ENCODE data around the gene NIT1.
A peak's percentile ranks its signal among the peaks of the same experiment; 100 is the strongest.

Gene NIT1

GRCh38 chr1:161153682-161154337 lies 35.9 kb downstream of the NIT1 start, which contains the start of gene UFC1:
Gene UFC1 (plus strand): TSS chr1:161153978. CDS start chr1:161153998, 20 bp downstream.
- peak; percentile 67 for DNase-seq (ENCODE audit: low read depth)

GRCh38 chr1:161157867-161158266 lies 40.0 kb downstream of the NIT1 start:
- no peak for DNase-seq (ENCODE audit: low read depth)

- DNase-seq (ENCODE audit: low read depth): no peak
Observed at GRCh38 chr1:161158316-161159010, 40.6 kb downstream of the NIT1 start.

GRCh38 chr1:161159087-161159912 lies 41.4 kb downstream of the NIT1 start, which contains the start of gene USP21:
Gene USP21 (plus strand): TSS chr1:161159500. CDS start chr1:161160641, 1,141 bp downstream.
- DNase-seq (ENCODE audit: low read depth): peak; percentile 87

- DNase-seq (ENCODE audit: low read depth): no peak
Observed at GRCh38 chr1:161159913-161160243, 42.0 kb downstream of the NIT1 start.

GRCh38 chr1:161160671-161161145 lies 42.8 kb downstream of the NIT1 start:
- no peak for DNase-seq (ENCODE audit: low read depth)

GRCh38 chr1:161161652-161162051 lies 43.7 kb downstream of the NIT1 start:
- no peak for DNase-seq (ENCODE audit: low read depth)

GRCh38 chr1:161162052-161162451 lies 44.1 kb downstream of the NIT1 start:
- no peak for DNase-seq (ENCODE audit: low read depth)

GRCh38 chr1:161162806-161163205 lies 44.9 kb downstream of the NIT1 start:
- DNase-seq (ENCODE audit: low read depth): no peak

- no peak for DNase-seq (ENCODE audit: low read depth)
Observed at GRCh38 chr1:161163793-161164192, 45.9 kb downstream of the NIT1 start.

- no peak for DNase-seq (ENCODE audit: low read depth)
Observed at GRCh38 chr1:161164901-161165610, 47.2 kb downstream of the NIT1 start.

GRCh38 chr1:161165742-161166668 lies 48.1 kb downstream of the NIT1 start, which contains the start of gene PPOX:
Gene PPOX (plus strand): TSS chr1:161166426. CDS start chr1:161166848, 422 bp downstream.
- DNase-seq (ENCODE audit: low read depth): peak; percentile 85

GRCh38 chr1:161166669-161167548 lies 49.0 kb downstream of the NIT1 start:
- no peak for DNase-seq (ENCODE audit: low read depth)

- DNase-seq (ENCODE audit: low read depth): no peak
Observed at GRCh38 chr1:161168906-161169305, 51.0 kb downstream of the NIT1 start.
